Uterus (tissue), 4 donors: Measurements from ENCODE around the gene IGFBP3. TPM values are rescaled to one million over a fixed set of nuclear protein-coding genes. Genes with fewer than 3 reads are reported as not detected.

Source experiments
- DNase-seq, 2 donors: peaks; one replicate each; pipeline ENCODE4 v3.0.0-alpha.2; 2019 to 2020
- H3K27ac ChIP-seq, 2 donors: fragments of 200-600 bp; sonication (generic); 1 replicate in 1 of 2; 2 replicates in 1 of 2; pipeline ENCODE4 v1.5.1; 2016 to 2018
- H3K27me3 ChIP-seq, 2 donors: fragments of 200-600 bp; sonication (generic); one replicate each; pipeline ENCODE4 v1.5.1; 2018 to 2019; ENCODE audit warnings: control low read depth in 1 of 2
- H3K36me3 ChIP-seq, 2 donors: fragments of 200-600 bp; sonication (generic); one replicate each; pipeline ENCODE4 v1.5.1; 2019; ENCODE audit warnings: control low read depth in 1 of 2
- H3K4me1 ChIP-seq, 2 donors: fragments of 200-600 bp; sonication (generic); one replicate each; pipeline ENCODE4 v1.5.1; 2018 to 2019; ENCODE audit warnings: control low read depth in 1 of 2
- H3K4me3 ChIP-seq, 2 donors: fragments of 200-600 bp; sonication (generic); 1 replicate in 1 of 2; 2 replicates in 1 of 2; pipeline ENCODE4 v1.5.1; 2018 to 2019; ENCODE audit warnings: mild to moderate bottlenecking in 1 of 2
- H3K9me3 ChIP-seq, 2 donors: fragments of 200-600 bp; sonication (generic); one replicate each; pipeline ENCODE4 v1.5.1; 2019; ENCODE audit warnings: control low read depth in 1 of 2
- CTCF ChIP-seq, 4 experiments: fragments of 200-600 bp in 2 of 4; fragments of 450-650 bp in 2 of 4; sonication (generic) in 2 of 4; IDR thresholded peaks; one replicate each; pipeline ENCODE4 v1.5.1; 2016 to 2019; ENCODE audit warnings: antibody characterized with exemption in 4 of 4, mild to moderate bottlenecking in 2 of 4, moderate library complexity in 1 of 4
- POLR2A ChIP-seq, 2 donors: fragments of 450-650 bp; IDR thresholded peaks; one replicate each; pipeline ENCODE4 v1.6.1; 2016; ENCODE audit warnings: antibody characterized with exemption in 2 of 2, mild to moderate bottlenecking in 1 of 2, moderate library complexity in 1 of 2
- intact Hi-C: fragments of 100-400 bp; cut with DNase I; formaldehyde crosslinking; loops from one replicate; pipeline ENCODE4 v1.15.1; 2023; ENCODE audit warnings: low total_unique reads
- total RNA-seq, 4 donors: library from RNA; depleted of rRNA in 3 of 4; stranded (reverse); fragments of >200 nt in 3 of 4; gene quantifications; one replicate each; pipeline versions ENCODE4 v1.1.0 to v1.2.4, GENCODE V29; 2014 to 2023
- donor health status: DM: yes; HTN: yes; CAD: no.

Gene IGFBP3
- total RNA-seq, 4 donors from 2014 or later, result 202 to 345 (median 319) TPM

- no peak overlapping the region for H3K4me3 ChIP-seq
- H3K27me3 ChIP-seq, result no peaks in the 10 kb centered on the region
- H3K27ac ChIP-seq, result no peak overlapping the region
- no peaks in the 10 kb centered on the region for H3K4me1 ChIP-seq
- DNase-seq, result no peak
- intact Hi-C loops, result no loop called here
- TF ChIP-seq POLR2A (IDR thresholded peaks at IDR 0.05) (no peak), CTCF (IDR thresholded peaks at IDR 0.05) (no peak)
- no peaks in the 10 kb centered on the region for H3K9me3 ChIP-seq
- H3K36me3 ChIP-seq, result no peaks in the 10 kb centered on the region
Observed at GRCh38 chr7:45872116-45873034, 48.7 kb downstream of the IGFBP3 start.

GRCh38 chr7:45869426-45869825, 51.6 kb downstream of the IGFBP3 start:
- no peaks in the 10 kb centered on the region for H3K4me1 ChIP-seq
- H3K9me3 ChIP-seq, result no peaks in the 10 kb centered on the region
- no peaks in the 10 kb centered on the region for H3K27me3 ChIP-seq
- DNase-seq, result no peak
- no peak overlapping the region for H3K27ac ChIP-seq
- no peaks in the 10 kb centered on the region for H3K36me3 ChIP-seq
- no peak overlapping the region for H3K4me3 ChIP-seq
- TF ChIP-seq POLR2A (IDR thresholded peaks at IDR 0.05) (no peak), CTCF (IDR thresholded peaks at IDR 0.05) (no peak)
- intact Hi-C loops, result no loop called here

- H3K9me3 ChIP-seq, result no peaks in the 10 kb centered on the region
- no peak for DNase-seq
- TF ChIP-seq POLR2A (IDR thresholded peaks at IDR 0.05) (no peak), CTCF (IDR thresholded peaks at IDR 0.05) (no peak)
- no peaks in the 10 kb centered on the region for H3K27me3 ChIP-seq
- no peaks in the 10 kb centered on the region for H3K4me1 ChIP-seq
- no peaks in the 10 kb centered on the region for H3K36me3 ChIP-seq
- no peak overlapping the region for H3K4me3 ChIP-seq
- no peak overlapping the region for H3K27ac ChIP-seq
- intact Hi-C loops, result no loop called here
Observed at GRCh38 chr7:45867471-45867870, 53.6 kb downstream of the IGFBP3 start.

- Histone ChIP-seq H3K4me1 (no peaks in the 10 kb centered on the region), H3K4me3 (no peak overlapping the region), H3K9me3 (no peaks in the 10 kb centered on the region), H3K27me3 (no peaks in the 10 kb centered on the region), H3K36me3 (no peaks in the 10 kb centered on the region), H3K27ac (no peak overlapping the region)
- TF ChIP-seq POLR2A (IDR thresholded peaks at IDR 0.05) (no peak), CTCF (IDR thresholded peaks at IDR 0.05) (no peak)
- no peak for DNase-seq
- intact Hi-C loops, result no loop called here
Observed at GRCh38 chr7:45865594-45866410, 55.3 kb downstream of the IGFBP3 start.

GRCh38 chr7:45863715-45864114, 57.4 kb downstream of the IGFBP3 start:
- no peak for DNase-seq
- Histone ChIP-seq H3K9me3 (no peaks in the 10 kb centered on the region), H3K27ac (no peak overlapping the region), H3K36me3 (no peaks in the 10 kb centered on the region), H3K27me3 (no peaks in the 10 kb centered on the region), H3K4me3 (no peak overlapping the region), H3K4me1 (no peaks in the 10 kb centered on the region)
- intact Hi-C loops, result no loop called here
- TF ChIP-seq CTCF (IDR thresholded peaks at IDR 0.05), result no peak
- no peak for TF ChIP-seq POLR2A (IDR thresholded peaks at IDR 0.05)
